ENCODE results near the gene ZNF653. TPM values are rescaled to one million over a fixed set of nuclear protein-coding genes. Genes with fewer than 3 reads are reported as not detected.

The ZNF653 gene
- total and polyA plus RNA-seq, 12 donors, result 2.3 to 7.8 (median 4.2) TPM

DNA sequence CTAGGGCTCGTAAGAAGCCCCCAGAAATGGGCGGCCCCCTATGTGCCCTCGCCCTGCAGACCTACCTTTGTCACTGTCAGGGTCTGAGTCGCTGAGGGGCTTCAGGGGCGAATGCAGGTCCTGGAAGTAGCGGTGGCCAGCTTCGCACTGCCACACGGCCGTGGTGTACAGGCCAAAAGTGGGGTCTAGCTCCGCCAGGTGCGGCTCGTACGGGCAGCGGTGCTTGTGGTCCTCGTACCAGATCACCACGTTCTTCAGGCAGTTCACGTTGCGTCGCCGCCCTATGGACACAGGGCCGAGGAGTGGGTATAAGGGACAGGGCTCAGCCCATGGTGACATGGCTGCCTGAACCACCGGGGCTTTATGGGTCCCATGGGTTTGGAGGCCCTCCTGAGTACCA is 9.8 kb downstream of the ZNF653 start:
- TF ChIP-seq, protein P1, sequence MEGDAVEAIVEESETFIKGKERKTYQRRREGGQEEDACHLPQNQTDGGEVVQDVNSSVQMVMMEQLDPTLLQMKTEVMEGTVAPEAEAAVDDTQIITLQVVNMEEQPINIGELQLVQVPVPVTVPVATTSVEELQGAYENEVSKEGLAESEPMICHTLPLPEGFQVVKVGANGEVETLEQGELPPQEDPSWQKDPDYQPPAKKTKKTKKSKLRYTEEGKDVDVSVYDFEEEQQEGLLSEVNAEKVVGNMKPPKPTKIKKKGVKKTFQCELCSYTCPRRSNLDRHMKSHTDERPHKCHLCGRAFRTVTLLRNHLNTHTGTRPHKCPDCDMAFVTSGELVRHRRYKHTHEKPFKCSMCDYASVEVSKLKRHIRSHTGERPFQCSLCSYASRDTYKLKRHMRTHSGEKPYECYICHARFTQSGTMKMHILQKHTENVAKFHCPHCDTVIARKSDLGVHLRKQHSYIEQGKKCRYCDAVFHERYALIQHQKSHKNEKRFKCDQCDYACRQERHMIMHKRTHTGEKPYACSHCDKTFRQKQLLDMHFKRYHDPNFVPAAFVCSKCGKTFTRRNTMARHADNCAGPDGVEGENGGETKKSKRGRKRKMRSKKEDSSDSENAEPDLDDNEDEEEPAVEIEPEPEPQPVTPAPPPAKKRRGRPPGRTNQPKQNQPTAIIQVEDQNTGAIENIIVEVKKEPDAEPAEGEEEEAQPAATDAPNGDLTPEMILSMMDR (IDR thresholded peaks at IDR 0.05), result no peak
- intact Hi-C loops (cut with DNase I), result loop anchor here in 4 of 10 donors (2.0 to 5.0 kb wide), 3 partner anchors 91 to 96 kb away; no protein-coding TSS in a partner anchor
- H3K27me3 ChIP-seq, result no peaks in the 10 kb centered on the region
- WGBS, 2 donors, result 96 to 98% methylated on average over 22 of the region's 22 CpGs
- H3K27ac ChIP-seq, result no peak overlapping the region
- peaks cover 0 to 61% (median 8%) of the 10 kb centered on the region in 9 donors for H3K36me3 ChIP-seq
- no peak for DNase-seq
- H3K4me3 ChIP-seq, result no peak overlapping the region
- no peaks in the 10 kb centered on the region for H3K4me1 ChIP-seq
- H3K9me3 ChIP-seq, result no peaks in the 10 kb centered on the region
- no peak for ATAC-seq

- Histone ChIP-seq H3K4me3 (no peak overlapping the region), H3K27me3 (no peaks in the 10 kb centered on the region), H3K4me1 (no peaks in the 10 kb centered on the region), H3K9me3 (no peaks in the 10 kb centered on the region), H3K27ac (no peak overlapping the region), H3K36me3 (peaks cover 0 to 65% (median 8%) of the 10 kb centered on the region in 9 donors)
- intact Hi-C loops (cut with DNase I), result loop anchor here in 3 of 10 donors (5.0 kb wide), 2 partner anchors 92 to 97 kb away; no protein-coding TSS in a partner anchor
- ATAC-seq (peak in 1 of 8 donors; percentile 8), DNase-seq (no peak)
- TF ChIP-seq, protein P1 (IDR thresholded peaks at IDR 0.05), result no peak
- 90 to 94% methylated on average over 10 of the region's 10 CpGs for WGBS, 2 donors
Measured at GRCh38 chr19:11495481-11495880, 10.2 kb downstream of the ZNF653 start.

- Histone ChIP-seq H3K36me3 (peaks cover 0 to 72% (median 8%) of the 10 kb centered on the region in 9 donors), H3K4me3 (no peak overlapping the region), H3K4me1 (no peaks in the 10 kb centered on the region), H3K27ac (no peak overlapping the region), H3K27me3 (no peaks in the 10 kb centered on the region), H3K9me3 (no peaks in the 10 kb centered on the region)
- intact Hi-C loops (cut with DNase I), result loop anchor here in 3 of 10 donors (5.0 kb wide), 2 partner anchors 93 to 98 kb away; no protein-coding TSS in a partner anchor
- TF ChIP-seq, protein P1 (IDR thresholded peaks at IDR 0.05), result no peak
- WGBS, 2 donors, result 93 to 94% methylated on average over 27 of the region's 27 CpGs
- ATAC-seq, result no peak
- DNase-seq, result no peak
Measured at GRCh38 chr19:11494634-11495285, 10.9 kb downstream of the ZNF653 start.

GRCh38 chr19:11489378-11489777 is 16.3 kb downstream of the ZNF653 start:
- H3K27me3 ChIP-seq, result peaks cover 0 to 7% (median 0%) of the 10 kb centered on the region in 7 donors
- H3K9me3 ChIP-seq, result no peaks in the 10 kb centered on the region
- intact Hi-C loops (cut with DNase I), result loop anchor here in 3 of 10 donors (10.0 kb wide), 1 partner anchor 195 kb away; the partner anchor contains the start of gene TSPAN16 (in 3 of the 3)
- no peak overlapping the region for H3K27ac ChIP-seq
- WGBS, 2 donors, result 94 to 96% methylated on average over 7 of the region's 7 CpGs
- DNase-seq (no peak), ATAC-seq (no peak)
- no peak overlapping the region for H3K4me3 ChIP-seq
- no peaks in the 10 kb centered on the region for H3K4me1 ChIP-seq
- TF ChIP-seq, protein P1 (IDR thresholded peaks at IDR 0.05), result no peak
- peaks cover 0 to 56% (median 4%) of the 10 kb centered on the region in 9 donors for H3K36me3 ChIP-seq
